GM12873 (cell line): Measurements from ENCODE around the gene PUS10.

Experiments used
- TF ChIP-seq, protein P1 (sequence below): IDR thresholded peaks from 2 replicates; pipeline ENCODE4 v1.5.1; 2012; ENCODE audit warnings: low read depth, mild to moderate bottlenecking, moderate library complexity, low read length, control low read depth; ENCODE audit not compliant: insufficient read depth; ENCODE audit errors: missing control alignments

Gene PUS10

DNA sequence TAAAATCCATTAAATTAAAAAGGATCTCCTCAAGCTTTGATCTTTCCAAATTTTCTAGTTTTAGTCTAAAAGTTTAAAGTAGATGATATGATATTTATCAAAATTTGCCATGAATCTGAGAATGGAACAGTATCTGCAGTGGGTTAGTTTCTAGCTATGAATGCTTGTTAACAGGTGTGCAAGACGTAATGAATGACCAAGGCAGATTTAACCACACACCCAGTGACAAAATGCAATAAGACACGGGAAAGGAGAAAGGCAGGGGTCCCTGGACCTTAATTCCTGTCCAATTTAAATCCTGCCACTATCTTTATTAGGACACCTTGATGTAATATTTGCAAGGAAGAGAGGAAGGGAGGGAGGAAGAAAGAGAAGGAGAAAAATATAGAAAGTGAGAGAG, 31.0 kb downstream of the PUS10 start:
- TF ChIP-seq, protein P1, sequence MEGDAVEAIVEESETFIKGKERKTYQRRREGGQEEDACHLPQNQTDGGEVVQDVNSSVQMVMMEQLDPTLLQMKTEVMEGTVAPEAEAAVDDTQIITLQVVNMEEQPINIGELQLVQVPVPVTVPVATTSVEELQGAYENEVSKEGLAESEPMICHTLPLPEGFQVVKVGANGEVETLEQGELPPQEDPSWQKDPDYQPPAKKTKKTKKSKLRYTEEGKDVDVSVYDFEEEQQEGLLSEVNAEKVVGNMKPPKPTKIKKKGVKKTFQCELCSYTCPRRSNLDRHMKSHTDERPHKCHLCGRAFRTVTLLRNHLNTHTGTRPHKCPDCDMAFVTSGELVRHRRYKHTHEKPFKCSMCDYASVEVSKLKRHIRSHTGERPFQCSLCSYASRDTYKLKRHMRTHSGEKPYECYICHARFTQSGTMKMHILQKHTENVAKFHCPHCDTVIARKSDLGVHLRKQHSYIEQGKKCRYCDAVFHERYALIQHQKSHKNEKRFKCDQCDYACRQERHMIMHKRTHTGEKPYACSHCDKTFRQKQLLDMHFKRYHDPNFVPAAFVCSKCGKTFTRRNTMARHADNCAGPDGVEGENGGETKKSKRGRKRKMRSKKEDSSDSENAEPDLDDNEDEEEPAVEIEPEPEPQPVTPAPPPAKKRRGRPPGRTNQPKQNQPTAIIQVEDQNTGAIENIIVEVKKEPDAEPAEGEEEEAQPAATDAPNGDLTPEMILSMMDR, result no peak

DNA sequence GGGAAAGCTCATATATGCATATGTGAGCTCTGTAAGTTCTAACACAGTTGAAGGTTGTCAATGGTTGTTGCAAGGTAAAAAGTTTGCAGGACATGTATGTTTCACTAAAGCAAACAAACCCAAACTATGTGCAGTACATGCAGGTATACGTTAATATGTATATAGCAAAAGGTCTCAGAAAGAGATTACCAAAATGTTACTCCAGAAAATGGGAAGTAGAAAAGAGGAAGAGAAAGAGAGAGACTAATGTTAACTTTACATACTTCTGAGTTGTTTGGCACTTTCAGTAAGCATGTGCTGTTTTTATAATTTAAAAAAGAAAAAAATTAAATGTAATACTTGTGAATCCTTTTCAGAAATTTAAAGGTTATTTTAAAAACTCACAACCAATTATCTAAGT, 33.3 kb downstream of the PUS10 start:
- TF ChIP-seq, protein P1, result no peak

DNA sequence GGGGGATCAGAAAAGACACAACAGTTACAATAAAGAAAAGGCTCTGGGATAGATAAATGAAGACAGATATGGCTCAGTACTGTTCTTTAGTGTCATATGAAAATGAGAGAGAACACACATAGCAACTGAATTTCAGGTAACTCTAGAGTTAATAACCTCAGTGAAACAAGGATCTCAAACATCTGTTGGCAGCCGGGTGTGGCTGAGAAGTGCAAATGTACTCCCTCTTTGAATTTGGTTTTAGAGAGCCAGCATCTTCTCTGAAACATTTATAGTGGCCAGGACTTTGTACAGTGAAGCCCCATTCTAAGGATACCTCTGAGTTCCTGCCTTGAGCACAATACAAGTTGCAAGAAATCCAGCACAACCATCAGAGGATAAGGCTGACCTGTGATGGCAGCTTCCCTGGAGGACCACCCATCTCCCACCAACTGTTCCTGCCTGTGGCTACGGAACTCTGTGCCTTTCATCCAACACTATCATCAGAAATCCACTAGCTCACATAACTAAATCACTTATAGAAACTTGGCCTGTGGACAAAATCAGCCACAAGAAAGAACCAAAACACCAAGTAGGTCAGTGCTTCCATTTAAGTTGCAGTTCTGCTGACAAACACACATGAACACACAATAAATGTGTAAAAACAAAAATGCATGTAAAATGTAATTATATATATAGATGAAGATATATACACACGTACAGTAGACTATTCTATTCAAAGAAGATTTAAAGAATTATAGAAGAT, 37.8 kb downstream of the PUS10 start:
- TF ChIP-seq, protein P1, result no peak

DNA sequence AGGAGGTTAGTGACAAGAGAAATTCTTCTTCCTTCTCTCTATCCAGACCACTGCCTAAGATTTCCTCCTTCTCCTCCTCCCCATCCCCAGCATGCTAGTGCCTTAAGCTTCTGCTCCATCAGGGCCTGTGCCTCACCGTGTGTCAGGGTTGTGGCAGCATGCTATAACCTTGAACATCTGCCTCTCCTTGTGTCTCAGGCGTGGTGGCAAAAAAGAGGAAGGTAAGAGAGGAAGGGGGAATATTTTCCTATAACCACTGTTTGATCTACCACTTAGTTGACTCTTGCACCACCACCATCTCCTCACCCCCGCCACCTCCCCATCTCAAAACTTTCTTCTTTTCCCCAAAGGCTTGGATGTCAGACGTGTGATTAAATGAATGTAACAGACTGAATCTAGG, 38.8 kb downstream of the PUS10 start:
- TF ChIP-seq, protein P1, result no peak

DNA sequence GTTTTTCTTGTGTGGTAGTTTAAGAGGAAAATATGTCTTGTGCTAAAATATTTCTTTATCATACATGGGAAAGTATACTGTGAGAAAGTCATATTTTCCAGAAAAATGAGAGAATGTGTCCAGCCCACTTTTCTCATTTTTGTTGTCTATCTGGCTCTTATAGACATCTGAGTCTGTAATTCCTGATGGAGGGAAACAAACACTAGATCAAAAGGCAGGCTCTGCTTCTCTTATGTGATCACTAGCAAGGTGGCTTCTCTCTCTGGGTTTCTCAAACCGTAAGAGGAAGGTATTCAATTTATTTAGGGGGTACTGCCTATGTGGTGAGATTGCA, 40.5 kb downstream of the PUS10 start:
- TF ChIP-seq, protein P1, result no peak

DNA sequence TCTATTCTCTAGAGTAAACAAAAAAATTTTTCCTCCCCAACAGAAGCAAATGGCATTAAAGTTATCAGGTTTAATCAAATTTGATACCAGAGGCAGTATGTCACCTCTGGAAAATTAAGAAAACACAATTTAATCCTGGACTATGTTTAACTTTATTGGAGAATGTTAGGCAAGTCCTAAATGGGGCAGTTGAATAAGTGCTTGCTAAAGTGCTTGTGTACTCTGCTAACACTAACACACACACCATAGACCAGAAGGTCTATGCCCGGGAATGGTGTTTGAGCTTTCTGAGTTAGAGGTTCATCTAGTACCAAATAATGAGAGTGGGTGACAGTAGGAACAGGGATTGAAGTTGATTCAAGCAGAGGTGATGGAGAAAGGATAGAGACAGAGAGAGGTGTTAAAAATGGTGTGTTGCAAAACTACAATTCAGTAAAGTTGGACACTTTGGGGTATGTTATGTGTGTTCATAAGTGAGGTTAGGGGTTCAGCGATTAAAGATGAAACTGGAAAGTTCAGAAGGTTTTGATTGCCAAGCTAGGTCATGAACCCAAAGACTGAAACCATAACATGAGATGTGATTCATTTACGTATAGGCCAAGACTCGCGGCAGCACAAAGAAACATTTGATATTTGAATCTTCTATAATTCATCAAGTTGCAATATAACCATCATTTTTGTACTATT, 41.0 kb downstream of the PUS10 start:
- TF ChIP-seq, protein P1, result no peak

DNA sequence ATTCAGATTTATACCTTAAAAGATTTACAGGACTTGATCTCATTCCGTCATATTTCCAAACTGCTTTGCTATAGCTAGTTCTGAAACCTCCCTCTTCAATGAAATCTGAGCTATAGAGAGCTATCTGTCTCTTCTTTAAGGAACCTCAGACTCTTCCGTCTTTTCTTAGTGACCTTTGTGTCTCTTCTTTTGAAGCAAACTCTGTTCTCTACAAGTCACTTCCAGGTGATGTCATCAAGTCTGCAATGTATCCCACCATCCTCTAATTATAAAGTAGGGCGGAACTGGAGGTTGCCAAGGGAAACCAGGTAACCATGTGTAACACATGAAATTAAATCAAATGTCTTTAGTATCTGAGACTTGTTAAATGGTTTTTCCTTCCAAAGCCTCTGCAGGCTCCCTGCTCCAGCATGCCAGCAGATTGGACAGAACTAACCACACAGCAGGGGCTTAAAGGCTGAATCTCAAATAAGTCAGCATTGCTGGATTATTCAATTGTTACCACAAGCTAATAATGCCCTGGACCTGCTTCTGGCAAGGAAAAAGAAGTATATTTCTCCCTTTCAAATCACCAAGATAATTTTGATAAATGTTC, 41.7 kb downstream of the PUS10 start:
- TF ChIP-seq, protein P1, result no peak
